Hepatocyte (in vitro differentiated cells): ENCODE data around the gene CXCL14. TPM values are rescaled to one million over a fixed set of nuclear protein-coding genes. Genes with fewer than 3 reads are reported as not detected.

ENCODE experiments used
- DNase-seq: peaks from one replicate; pipeline ENCODE4 v3.0.0-alpha.2; 2016; ENCODE audit warnings: low spot score
- H2AFZ ChIP-seq: fragments of 200-600 bp; sonication (generic); 2 replicates; pipeline ENCODE4 v1.6.0; 2016; ENCODE audit warnings: antibody characterized with exemption, mild to moderate bottlenecking
- H3K27ac ChIP-seq: fragments of 200-600 bp; sonication (generic); 2 replicates; pipeline ENCODE4 v1.5.1; 2016; ENCODE audit warnings: mild to moderate bottlenecking
- H3K27me3 ChIP-seq: fragments of 200-600 bp; sonication (generic); 2 replicates; pipeline ENCODE4 v1.6.1; 2016
- H3K36me3 ChIP-seq: fragments of 200-600 bp; sonication (generic); replicated peaks from 2 replicates; pipeline ENCODE4 v1.5.1; 2016; ENCODE audit warnings: low read depth; ENCODE audit not compliant: insufficient read depth
- H3K4me1 ChIP-seq: fragments of 200-600 bp; sonication (generic); 2 replicates; pipeline ENCODE4 v1.5.1; 2016; ENCODE audit warnings: mild to moderate bottlenecking, moderate library complexity; ENCODE audit not compliant: insufficient read depth
- H3K4me2 ChIP-seq: fragments of 200-600 bp; sonication (generic); 2 replicates; pipeline ENCODE4 v1.6.0; 2016
- H3K4me3 ChIP-seq: fragments of 200-600 bp; sonication (generic); 2 replicates; pipeline ENCODE4 v1.5.1; 2016; ENCODE audit warnings: mild to moderate bottlenecking
- H3K79me2 ChIP-seq: fragments of 200-600 bp; sonication (generic); 2 replicates; pipeline ENCODE4 v1.6.0; 2017; ENCODE audit warnings: mild to moderate bottlenecking
- H3K9me2 ChIP-seq: fragments of 200-600 bp; sonication (generic); replicated peaks from 2 replicates; pipeline ENCODE4 v1.6.0; 2017; ENCODE audit warnings: mild to moderate bottlenecking; ENCODE audit not compliant: insufficient read depth
- H3K9me3 ChIP-seq: fragments of 200-600 bp; sonication (generic); 2 replicates; pipeline ENCODE4 v1.5.1; 2016; ENCODE audit warnings: low read depth, mild to moderate bottlenecking
- H4K20me1 ChIP-seq: fragments of 200-600 bp; sonication (generic); 2 replicates; pipeline ENCODE4 v1.6.0; 2016; ENCODE audit warnings: mild to moderate bottlenecking; ENCODE audit not compliant: insufficient read depth, poor library complexity, severe bottlenecking
- CTCF ChIP-seq: fragments of 200-600 bp; sonication (generic); IDR thresholded peaks from 2 replicates; pipeline ENCODE4 v1.5.1; 2016; ENCODE audit warnings: antibody characterized with exemption, mild to moderate bottlenecking; ENCODE audit not compliant: poor library complexity
- EZH2 ChIP-seq: fragments of 200-600 bp; sonication (generic); IDR thresholded peaks from 2 replicates; pipeline ENCODE4 v1.6.1; 2016; ENCODE audit warnings: antibody characterized with exemption, mild to moderate bottlenecking, borderline replicate concordance
- EZH2phosphoT487 ChIP-seq: fragments of 200-600 bp; sonication (generic); IDR thresholded peaks from one replicate; pipeline ENCODE4 v1.6.1; 2018; ENCODE audit warnings: antibody characterized with exemption, mild to moderate bottlenecking, low read depth, moderate library complexity; ENCODE audit not compliant: unreplicated experiment, severe bottlenecking
- WGBS: methylation state at CpG from one replicate; pipeline ENCODE4 v1.1.6; 2016; ENCODE audit warnings: low lambda C conversion rate; ENCODE audit errors: missing lambda C conversion rate; 5-methylcytosine and 5-hydroxymethylcytosine counted together
- polyA plus RNA-seq: library from polyadenylated mRNA; unstranded; fragments of >200 nt; fragmentation: Nextera tagmentation; extraction: Ambion mirVana; gene quantifications from 2 replicates; pipeline ENCODE4 v1.2.1, GENCODE V29; 2016
- total RNA-seq: library from RNA; depleted of rRNA; stranded (reverse); fragments of >200 nt; gene quantifications from 2 replicates; pipeline ENCODE4 v1.2.3, GENCODE V29; 2014

Gene CXCL14, protein sequence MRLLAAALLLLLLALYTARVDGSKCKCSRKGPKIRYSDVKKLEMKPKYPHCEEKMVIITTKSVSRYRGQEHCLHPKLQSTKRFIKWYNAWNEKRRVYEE
- 52.5 and 56.1 TPM in 2 replicates for total RNA-seq
- 62.8 and 88.8 TPM in 2 replicates for polyA plus RNA-seq

DNA sequence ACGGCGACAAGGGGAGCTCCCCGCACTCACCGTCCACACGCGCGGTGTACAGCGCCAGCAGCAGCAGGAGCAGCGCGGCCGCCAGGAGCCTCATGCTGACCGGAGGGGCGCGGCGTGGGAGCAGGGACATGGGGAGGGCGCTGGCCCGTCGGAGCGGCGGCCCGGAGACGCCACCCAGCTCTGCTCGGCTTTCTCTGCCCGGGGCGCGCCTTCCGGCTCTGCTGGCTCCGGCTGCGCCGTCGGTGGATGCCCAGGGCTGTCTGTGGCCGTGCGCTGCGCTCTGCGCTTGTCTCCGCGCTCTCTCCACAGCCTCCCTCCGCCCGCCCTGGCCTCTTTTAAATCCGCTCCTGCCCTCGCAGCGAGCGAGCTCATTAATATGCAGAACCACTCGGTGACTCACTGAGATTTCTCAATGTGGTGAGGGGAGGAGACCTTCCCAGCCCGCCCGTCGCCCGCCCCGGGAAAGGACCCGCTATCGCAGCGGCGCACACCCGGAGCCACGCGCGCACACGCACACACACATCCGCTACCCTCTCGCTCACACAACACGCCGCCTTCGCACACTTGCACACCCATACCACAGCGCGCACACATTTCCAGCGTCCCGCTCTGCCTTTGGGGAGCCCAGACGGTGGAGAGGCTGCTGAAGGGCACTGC is at the start of gene CXCL14:
Gene CXCL14, minus strand, starts transcription at position 307 of the 657 bp plus-strand sequence. Its CDS starts 213 bp downstream, at position 94.
- TF ChIP-seq EZH2phosphoT487 (no peak), EZH2 (no peak), CTCF (no peak)
- WGBS: 1% methylated on average over 49 of the region's 68 CpGs
- Histone ChIP-seq H3K36me3 (no peaks in the 10 kb centered on the region), H3K27me3 (peaks cover 66% of the 10 kb centered on the region), H3K27ac (peak within 1 kb of the TSS; percentile 20), H3K4me2 (peak within 1 kb of the TSS; percentile 92), H2AFZ (peak within 1 kb of the TSS; percentile 24), H4K20me1 (no peaks in the 10 kb centered on the region), H3K9me3 (no peaks in the 10 kb centered on the region), H3K4me3 (peak within 1 kb of the TSS; percentile 26), H3K4me1 (peaks cover 4% of the 10 kb centered on the region), H3K9me2 (no peaks in the 10 kb centered on the region), H3K79me2 (no peaks in the 10 kb centered on the region)
- peak; percentile 74 for DNase-seq

DNA sequence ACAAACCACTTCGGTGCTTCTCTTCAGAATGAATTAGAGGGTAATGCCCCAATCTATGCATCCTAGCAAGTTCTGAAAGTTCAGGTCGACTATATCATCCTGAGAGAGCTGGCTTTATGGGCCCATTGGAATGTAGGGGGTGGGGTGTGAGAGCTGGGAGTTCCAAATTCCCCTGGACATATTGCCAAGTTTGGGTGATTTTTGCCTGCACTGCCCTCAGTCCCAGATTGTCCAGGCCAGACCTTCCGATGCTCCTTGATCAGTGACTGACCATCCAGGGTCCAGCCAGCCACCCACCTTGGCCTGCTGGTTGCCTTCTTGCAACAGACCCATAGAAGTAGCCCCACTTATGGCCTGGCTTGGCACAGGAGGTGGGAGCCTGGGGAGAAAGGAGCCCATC is 47.8 kb upstream of the CXCL14 start:
- DNase-seq: no peak
- Histone ChIP-seq H3K27me3 (no peaks in the 10 kb centered on the region), H3K27ac (no peak overlapping the region), H3K4me1 (no peaks in the 10 kb centered on the region), H3K9me2 (no peaks in the 10 kb centered on the region), H2AFZ (no peak overlapping the region), H3K9me3 (no peaks in the 10 kb centered on the region), H3K79me2 (no peaks in the 10 kb centered on the region), H3K4me3 (no peak overlapping the region), H3K36me3 (no peaks in the 10 kb centered on the region), H4K20me1 (no peaks in the 10 kb centered on the region), H3K4me2 (no peak overlapping the region)
- WGBS: 70% methylated on average over 3 of the region's 3 CpGs
- TF ChIP-seq EZH2phosphoT487 (no peak), CTCF (no peak), EZH2 (no peak)

DNA sequence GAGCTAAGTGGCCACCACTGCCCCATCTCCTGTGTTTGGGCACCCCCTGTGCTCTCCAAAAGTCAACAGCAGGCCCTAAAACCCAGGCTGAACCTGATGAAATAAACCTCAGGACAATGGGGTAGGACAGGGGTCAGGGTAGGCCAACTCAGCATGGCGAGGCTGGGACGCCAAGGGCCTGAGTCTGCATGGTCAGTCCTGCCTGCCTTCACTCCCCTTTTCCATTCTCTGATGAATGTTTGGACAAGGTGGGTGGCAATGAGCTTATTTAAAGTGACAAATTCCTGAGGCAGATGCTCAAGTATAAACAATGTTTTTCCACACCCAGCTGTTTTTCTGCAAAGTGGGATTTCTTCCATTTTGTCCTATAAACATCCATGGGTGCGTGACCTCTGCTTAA is 47.2 kb upstream of the CXCL14 start:
- Histone ChIP-seq H3K27me3 (no peaks in the 10 kb centered on the region), H3K27ac (no peak overlapping the region), H3K4me3 (no peak overlapping the region), H3K9me2 (no peaks in the 10 kb centered on the region), H3K36me3 (no peaks in the 10 kb centered on the region), H3K9me3 (no peaks in the 10 kb centered on the region), H3K4me2 (no peak overlapping the region), H4K20me1 (no peaks in the 10 kb centered on the region), H3K4me1 (no peaks in the 10 kb centered on the region), H2AFZ (no peak overlapping the region), H3K79me2 (no peaks in the 10 kb centered on the region)
- TF ChIP-seq EZH2 (no peak), CTCF (no peak)
- DNase-seq: no peak
- WGBS: 91% methylated on average over 3 of the region's 3 CpGs
